HG03565 (cell line): ENCODE measurements around the gene DGKQ.
"Not testable (repeated sequence)": the region's sequence is repeated elsewhere in the genome, so short reads cannot be mapped to it uniquely, and the experiment has no call there.

Experiments
- ATAC-seq: cut with Tn5 transposase; IDR thresholded peaks from one replicate; pipeline ENCODE4 v1.9.1; 2021; ENCODE audit warnings: mild to moderate bottlenecking, moderate library complexity; ENCODE audit not compliant: unreplicated experiment

The DGKQ gene

DNA sequence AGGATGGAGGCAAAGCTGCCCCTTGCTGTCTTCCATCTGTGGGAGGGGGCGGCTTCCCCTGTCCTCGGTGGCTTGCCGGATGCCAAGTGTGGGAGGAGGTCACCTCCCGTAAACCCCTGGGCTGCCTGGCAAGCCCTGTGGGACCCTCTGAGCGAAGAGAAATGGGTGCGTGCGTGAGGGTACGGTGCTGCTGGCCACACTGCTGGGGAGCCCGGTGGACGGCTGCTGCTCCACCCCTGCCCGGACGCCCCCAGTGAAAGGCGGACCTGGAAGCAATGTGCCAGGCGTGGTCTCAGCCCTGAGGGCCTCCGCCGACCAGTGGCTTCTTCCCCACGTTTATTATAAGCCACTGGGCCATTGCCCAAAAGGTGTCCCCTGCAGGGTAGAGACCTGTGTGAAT lies 8.9 kb upstream of the DGKQ start:
- ATAC-seq = no peak

DNA sequence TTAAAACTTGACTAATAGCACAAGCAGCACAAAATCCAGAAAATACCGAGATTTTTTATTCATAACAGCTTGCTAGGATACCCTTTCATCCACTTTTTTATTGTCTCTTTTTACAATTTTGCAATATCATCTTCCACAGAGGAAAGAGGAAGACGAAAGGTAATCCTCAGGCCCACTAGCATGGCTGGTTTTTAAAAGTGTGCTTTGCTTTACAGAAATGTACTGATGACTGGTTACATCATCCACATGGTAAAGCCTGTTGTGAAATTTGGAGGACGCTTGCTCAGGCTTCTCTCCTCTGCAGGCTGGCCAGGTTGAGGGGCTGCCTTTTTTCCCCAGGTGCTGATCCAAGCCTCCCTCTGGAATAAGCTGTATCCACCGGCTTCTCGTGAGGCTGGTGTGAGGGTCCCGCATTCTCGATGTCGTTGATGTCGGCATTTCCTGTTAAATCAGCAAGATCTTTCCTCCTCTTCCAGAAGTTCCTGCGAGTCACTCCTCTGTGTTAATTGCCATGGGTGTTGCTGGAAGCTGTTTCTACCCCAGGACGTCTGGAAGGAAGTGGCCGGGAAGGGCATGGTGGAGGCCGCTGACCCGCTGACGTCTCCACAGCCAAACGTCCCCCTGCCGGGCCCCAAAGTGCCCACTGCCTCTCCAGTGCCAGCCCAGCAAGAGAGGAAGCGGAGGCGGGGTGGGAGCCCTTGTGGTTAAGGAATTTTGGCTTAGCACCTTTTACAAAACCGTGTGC lies 5.8 kb upstream of the DGKQ start:
- no peak for ATAC-seq

DNA sequence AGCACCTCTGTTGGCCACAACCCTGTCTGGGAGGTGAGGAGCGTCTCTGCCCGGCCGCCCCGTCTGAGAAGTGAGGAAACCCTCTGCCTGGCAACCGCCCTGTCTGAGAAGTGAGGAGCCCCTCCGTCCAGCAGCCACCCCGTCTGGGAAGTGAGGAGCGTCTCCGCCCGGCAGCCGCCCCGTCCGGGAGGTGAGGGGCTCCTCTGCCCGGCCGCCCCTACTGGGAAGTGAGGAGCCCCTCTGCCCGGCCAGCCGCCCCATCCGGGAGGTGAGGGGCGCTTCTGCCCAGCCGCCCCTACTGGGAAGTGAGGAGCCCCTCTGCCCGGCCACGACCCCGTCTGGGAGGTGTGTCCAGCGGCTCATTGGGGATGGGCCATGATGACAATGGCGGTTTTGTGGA lies 2.6 kb upstream of the DGKQ start:
- not testable (repeated sequence) for ATAC-seq

DNA sequence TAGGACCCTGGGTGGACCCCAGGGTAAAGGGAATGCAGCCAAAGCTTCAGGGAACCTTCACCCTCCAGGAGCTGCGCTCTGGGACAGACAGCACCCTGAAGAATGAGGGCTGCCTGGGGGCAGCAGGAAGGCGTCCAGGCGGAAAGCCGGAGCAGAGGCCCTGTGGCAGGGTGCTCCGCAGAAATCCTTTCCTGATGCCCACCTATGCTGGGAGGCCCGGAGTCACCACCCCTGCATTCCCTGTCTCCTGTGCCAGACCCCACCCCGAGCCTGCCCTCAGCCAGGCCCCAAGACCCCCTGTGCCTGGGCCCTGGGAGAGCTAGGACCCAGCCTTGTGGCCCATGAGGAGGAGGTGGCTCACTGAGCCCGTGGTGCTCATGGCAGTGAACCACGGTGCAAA lies 1.3 kb upstream of the DGKQ start:
- no peak for ATAC-seq

DNA sequence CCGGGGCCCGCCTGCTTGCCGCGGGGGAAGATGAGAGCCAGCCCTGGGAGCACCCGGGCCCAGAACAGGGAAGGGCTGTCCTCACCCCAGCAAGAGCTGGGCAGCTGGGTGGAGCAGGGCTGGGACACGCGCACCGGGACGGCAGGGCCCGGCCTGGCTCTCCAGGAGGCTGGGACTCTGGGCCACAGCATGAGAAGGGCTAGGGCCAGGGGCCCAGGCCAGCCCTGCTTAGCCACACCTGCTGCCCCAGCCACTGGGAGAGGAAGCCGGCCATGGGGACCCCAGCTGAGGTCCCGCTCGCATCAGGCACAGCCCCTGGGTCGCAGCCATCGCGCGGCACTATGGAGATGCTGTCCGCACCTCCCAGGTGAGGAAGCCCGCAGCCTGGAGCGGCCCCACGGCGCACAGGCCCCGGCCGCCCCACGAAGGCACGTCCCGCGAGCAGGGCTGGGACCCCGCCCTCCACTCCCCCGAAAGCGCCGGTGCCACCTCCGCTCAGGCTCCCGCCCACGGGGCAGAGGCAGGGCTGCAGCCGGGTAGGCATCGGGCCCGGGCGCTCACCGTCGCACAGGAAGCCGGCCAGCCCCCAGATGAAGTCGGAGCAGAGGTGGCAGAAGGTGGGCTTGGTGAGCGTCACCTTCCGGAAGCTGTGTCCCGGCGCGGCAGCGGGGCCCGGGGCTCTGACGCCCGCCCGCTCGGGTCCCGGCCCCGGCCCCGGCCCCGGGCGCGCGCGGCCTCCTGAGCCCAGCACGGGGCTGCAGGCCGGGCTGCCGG lies 531 bp downstream of the DGKQ start:
- ATAC-seq = no peak

DNA sequence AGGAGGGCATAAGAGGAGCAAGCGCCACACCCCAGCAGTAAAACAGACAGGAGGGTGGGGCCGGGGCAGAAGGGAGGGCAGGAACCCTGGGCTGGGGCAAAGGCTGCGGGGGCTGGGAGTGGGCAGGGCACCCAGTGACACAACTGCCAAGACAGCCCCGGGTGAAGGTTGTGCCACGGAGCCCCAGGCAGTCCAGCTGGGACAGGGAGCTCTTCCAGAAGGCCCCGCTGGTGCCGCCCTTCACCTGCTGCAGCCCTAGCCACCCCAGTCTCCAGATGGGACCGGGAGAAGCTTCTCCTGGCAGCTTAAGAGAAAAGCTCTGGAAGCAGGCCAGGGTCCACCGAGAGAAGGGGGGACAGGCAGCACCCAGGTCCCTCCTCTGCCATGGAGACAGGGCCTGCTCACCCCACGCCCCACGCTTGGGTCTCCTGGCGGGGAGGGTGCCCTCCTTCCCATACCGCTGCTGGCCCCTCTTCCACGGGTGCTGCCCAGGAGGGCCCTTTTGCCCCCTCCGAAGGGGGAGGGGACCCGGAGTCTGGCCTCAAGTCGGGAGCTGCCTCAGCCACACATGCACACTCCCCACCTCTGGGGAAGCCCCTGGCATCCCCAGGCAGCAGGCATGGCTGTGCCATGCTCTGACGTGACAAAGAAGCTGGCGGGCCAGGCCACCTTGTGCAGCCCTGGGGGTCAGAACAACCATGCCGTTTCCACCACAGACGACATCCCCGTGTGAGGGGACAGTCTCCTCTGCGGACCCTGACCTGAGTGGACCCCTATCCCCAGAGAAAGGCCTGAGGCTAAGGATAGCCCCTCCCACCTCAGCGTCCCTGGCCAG lies 1.5 kb downstream of the DGKQ start:
- ATAC-seq = no peak

DNA sequence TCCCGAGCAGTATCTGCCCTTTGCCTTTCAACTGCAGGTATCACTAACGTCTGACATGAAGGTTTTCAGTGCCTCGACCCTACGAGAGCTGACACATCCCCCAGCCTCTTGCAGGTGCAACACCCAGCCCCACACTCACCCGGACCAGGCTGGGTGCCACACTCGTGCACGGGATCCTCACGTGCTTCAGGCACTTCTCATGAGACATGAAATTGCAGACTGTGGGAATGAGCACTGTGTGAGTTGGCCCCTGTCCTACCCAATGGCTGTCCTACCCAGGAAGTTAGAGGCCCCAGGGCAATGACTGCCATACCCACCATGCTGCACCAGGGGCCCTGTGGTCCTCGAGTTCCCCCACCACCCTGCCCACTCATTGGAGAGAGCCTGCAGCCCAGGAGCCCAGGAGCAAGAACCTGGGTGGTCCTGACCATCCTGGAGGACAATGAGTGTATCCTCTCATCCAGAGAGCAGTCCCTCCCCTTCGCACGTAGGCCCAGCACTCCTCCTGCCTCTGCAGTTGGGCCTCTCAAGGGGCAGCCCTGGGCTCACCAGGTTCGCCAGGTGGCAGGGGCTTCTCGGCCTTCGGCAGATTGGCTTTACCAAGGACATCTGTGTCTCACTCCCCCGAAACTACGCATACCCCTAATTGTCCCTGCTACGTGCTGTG lies 2.4 kb downstream of the DGKQ start:
- no peak for ATAC-seq

DNA sequence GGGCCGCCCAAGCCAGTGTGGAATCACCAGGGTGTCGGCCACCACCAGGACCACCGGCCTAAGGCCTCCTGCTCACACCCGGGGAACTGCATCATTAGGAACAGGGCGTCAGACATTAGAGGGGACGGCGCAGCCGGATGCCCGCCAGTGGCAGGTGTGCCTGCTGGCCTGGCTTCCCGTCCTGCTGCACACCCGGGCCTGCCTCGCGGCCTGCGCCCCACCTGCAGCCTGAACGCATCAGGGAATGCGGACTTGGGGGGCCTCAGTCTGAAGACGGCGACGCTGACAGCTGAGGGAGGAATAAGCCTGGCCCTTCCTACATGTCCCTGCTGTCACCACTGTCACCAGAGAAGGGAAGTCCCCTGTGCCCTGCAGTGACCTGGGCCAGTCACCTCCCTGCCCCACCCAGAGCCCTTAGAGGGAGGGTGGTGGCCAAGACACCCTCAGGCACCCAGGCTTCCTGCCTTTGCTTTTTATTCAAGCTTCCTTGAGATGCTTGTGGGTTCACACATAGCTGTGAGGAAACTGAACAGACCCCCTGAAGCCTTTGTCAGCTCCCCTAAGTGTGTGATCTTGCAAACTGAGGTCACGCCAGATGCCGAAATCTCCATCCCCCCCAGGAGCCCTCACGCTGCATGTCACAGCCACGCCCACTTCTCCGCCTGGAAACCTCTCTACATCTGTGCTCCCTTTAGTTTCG lies 3.2 kb downstream of the DGKQ start:
- no peak for ATAC-seq

DNA sequence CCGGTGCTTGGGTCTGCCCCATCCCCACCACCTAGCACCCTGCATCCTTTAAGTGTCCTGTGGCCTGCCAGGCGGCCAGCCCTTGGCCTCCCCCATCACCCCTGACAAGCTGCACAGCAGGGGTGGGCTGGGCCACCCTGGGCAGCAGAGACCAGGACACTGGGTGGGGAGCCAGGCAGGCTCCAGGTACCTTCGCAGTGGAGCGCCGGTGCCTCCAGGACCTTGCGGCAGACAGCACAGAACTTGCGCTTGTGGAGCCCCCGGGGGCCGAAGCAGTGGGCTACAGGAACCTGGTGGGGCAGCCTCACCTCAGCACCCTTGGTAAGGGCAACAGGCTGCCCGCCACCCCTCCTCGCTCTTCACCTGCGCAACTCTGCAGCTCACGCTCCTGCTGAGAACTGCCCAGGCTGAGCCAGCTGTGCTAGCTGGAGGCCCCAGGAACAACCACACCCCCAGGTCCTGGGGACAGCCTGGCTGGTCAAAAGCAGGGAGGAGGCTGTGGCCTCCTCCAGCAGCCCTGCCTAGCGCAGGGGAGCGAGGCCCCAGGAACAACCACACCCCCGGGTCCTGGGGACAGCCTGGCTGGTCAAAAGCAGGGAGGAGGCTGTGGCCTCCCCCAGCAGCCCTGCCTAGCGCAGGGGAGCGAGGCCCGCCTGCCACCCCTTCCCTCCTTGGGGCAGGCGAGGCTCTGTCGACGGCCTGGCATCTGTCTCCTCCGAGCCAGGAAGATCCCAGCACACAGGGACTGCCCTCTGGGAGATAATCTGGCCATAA lies 4.6 kb downstream of the DGKQ start:
- ATAC-seq = no peak

DNA sequence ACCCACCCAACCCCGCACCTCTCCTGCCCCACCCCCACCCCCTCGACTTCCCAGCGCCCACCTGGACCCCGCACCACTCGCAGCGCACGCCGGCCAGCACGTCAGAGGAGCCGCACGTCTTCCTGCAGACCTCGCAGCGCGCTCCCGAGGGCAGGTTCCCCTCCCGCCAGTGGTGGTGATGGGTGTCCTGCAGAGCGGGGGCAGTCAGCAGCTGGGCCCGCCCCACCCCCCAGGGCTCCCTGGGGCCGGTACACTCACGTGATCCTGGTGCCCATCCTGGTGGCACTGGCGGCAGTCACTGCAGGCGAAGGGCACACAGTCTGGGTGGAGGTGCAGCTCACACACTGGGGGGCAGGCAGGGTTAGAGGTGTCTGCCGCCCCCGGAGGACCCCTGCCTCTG lies 5.1 kb downstream of the DGKQ start:
- ATAC-seq = no peak

DNA sequence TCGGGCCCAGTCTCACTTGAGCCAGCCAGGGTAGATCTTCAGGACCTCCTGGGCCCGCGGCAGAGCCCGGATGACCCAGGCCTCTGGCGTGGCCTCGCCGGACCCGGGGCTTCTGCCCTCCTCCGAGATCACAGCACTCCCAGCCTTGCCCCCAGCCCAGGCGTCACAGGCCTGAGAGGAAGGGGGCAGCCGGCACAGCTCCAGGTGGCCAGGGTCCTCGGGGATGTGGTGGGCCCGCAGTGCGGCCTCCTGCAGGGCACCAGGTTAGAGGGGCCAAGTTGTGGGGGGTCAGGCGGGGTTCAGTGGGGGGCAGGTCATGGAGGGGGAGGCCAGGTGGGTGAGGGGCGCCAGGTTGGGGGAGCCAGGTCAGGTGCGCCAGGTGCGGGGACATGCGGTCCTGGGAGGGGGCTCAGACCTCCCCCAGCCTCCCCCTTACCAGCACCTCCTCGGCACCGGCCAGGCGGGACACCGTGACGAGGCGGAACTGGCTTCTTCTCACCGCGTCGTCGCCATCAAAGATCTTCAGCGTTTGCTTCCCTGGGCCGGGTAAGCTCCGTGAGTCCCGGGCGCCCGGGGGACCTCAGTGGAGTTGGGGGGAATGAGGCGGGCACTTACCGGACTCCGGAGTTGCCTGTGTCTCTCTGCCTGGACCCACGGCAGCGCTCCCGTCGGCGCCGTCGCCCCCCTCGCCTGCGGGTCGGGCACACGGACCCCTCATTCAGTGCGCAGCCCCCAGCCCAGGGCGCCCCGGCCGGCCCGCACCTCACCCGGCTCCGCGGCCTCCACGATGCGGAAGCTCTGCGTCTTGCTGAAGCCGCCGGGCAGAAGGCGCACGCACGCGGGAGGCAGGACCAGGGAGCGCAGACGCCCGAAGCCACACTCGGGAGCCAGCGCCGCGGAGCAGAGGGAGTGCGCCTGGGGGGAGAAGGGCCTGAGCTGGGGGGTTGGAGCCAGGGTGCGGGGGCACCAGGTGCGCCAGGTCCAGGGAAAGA lies 6.0 kb downstream of the DGKQ start:
- ATAC-seq = no peak

DNA sequence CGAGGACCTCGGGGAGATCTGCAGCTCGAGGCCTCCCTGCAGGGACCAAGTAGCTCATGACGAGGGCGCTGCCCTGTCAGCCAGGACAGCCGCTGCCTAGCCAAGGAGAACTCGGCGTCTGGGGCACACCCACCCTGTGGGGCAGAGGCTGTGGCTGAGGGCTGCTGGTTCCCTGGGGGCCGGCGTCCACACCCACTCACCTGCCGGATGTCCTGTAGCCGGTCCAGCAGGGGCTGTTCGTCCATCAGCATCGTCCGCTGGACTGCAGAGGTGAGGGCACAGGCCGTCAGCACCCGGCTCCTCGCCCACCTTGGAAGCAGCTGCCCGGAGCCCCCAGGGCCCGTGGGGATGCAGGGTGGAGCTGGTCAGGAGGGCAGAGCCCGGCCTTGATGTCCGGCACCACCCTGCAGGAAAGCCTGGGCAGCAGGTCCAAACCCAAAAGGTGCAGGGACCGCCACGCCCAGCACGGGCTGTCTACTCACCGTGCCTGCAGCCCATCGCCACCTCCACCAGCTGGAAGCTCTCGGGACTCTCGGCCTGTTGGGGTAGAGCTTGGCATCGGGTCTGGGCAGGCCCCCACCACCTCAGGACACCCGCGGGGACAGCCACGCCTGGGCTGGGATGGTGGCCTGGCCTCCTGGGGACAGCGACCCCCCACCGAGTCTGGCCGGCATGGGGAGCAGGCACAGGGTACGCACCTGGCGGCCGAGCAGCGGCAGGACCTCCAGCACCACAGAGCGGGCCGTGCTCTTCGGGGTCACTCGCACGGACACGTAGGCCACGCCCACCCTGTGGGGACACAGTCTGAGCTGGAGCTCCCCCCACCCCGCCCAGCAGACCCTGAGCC lies 6.9 kb downstream of the DGKQ start:
- ATAC-seq = no peak

DNA sequence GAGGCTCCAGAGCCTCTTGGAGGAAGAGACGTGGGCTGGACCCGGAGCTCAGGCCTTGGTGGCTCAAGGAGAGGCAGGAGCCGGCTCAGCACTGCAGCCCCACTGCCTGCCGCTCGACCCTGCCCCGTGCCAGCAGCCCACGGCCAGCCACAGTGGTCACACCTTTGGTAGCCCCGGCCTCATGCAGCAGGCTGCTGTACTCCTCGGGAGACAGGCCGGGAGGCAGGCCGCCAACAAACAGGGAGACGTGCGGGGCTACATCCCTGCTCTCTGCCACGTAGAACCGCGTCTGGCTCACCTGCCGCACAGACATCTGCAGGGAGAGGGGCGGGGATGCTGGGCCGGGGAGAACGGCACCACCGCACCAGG lies 7.6 kb downstream of the DGKQ start:
- no peak for ATAC-seq

DNA sequence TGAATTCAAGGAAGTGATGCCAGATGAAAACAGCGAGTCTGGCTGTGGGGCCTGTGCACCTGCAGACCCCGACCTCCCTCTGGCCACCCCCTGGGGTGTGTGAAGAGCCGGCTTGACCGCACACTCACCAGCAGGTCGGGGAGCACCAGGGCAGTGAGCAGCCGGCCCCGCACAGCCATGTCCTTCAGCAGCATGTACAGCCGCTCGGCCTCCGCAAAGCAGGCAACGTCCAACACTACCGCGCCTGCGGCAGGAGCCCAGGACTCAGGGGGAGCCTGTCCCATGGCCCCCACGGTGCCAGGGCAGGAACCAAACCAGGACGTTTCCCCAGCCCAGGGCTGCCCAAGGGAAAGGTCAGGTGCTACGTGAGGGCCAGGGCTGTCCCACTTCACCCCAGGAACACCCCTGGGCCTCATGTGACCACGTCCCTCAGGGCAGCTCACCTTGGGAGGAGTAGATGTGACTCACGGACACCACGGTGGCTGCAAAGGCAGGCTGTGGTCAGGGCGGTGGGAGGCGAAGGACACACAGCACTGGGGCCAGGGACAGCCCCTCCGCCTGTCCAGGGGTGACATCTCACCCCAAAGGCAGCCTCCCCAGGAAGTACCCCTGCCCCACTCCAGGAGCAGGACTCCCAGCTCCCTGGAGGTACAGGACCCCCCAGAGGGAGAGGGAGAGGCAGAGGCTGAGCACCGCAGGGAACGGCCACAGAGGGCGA lies 8.2 kb downstream of the DGKQ start:
- ATAC-seq = no peak

DNA sequence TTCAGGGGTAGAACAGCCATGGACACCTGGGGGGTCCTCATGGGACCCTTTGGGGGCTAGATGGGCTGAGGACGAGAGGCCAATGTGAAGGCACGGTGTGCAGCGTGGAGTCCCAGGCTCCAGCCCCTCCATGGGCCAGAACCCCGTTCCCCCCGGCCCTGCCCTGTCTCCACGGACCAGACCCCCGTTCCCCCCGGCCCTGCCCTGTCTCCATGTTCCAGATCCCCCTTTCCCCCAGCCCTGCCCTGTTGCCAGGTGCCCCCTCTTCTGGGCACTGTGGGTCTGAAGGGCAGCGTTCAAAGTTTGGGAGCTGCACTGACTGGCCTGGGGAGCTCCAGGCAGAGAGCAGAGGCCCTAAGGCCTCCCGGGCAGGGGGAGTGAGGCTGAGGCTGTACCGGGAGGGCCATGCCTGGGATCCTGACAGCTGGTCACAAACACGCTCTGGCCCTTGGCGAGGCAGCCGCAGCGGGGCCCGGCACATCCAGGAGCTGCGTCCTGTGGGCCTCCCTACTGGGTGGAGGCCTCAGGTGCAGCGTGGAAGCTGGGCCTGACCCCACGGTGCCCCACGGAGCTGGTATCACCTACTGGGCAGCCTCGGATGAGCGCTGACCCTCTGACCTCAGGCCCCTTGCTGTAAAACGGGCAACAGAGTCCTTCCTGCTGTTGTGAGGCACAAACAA lies 8.9 kb downstream of the DGKQ start:
- ATAC-seq = no peak
